Fibroblast of gingiva (primary cell): Measurements from ENCODE around the gene PDPR.
"Not testable (repeated sequence)": the region's sequence is repeated elsewhere in the genome, so short reads cannot be mapped to it uniquely, and the experiment has no call there.

Experiments
- DNase-seq: peaks from one replicate; pipeline ENCODE4 v3.0.0-alpha.2; 2011; ENCODE audit warnings: low read depth

PDPR gene

DNA sequence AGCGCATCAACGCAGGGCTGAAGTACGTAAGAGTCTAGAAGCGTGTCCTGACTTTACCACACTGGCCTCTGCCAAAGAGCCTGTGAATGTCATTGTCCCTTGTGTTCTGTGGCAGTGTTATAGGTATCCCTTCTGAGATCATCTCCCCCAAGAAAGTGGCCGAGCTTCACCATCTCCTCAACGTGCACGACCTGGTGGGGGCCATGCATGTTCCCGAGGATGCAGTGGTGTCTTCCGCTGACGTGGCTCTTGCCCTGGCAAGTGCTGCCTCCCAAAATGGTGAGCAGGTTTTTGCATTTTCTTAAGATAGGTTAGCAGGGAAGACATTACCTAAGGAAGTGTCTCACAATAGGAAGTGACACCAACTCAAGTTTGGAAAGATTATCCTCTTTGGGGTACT, 14.7 kb downstream of the PDPR start:
- DNase-seq, result not testable (repeated sequence)

DNA sequence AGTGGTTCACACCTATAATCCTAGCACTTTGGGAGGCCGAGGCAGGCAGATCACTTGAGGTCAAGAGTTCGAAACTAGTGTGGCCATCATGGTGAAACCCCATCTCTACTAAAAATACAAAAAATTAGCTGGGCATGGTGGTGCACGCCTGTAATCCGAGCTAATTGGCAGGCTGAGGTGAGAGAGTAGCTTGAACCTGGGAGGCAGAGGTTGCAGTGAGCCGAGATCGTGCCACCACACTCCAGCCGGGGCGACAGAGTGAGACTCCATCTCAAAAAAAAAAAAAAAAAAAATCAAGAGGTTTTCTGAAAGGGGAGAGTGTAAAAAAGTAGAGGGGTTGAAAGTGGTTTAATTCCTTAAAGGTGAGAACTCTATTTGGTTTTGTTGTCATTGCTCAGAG, 21.7 kb downstream of the PDPR start:
- not testable (repeated sequence) for DNase-seq

DNA sequence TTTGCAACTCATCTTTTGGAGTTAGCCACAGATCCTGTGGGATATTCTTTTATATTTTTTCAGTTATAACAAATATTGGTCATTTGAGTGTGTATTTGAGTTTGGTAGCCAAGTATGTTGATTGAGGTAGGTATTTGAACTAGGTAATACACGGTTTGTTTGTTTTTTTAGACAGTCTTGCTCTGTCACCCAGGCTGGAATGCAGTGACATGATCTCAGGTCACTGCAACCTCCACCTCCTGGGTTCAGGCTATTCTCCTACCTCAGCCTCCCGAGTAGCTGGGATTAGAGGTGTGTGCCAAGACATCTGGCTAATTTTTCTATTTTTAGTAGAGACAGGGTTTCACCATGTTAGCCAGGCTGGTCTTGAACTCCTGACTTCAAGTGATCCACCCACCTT, 22.5 kb downstream of the PDPR start:
- not testable (repeated sequence) for DNase-seq

DNA sequence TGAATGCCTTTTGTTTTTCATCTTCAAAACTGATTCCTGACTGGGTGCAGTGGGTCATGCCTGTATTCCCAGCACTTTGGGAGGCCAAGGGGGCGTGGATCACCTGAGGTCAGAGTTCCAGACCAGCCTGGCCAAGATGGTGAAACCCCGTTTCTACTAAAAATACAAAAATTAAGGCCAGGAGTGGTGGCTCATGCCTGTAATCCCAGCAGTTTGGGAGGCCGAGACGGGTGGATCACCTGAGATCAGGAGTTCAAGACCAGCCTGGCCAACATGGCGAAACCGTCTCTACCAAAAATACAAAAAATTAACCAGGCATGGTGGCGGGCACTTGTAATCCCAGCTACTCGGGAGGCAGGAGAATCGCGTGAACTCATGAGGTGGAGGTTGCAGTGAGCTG, 28.6 kb downstream of the PDPR start:
- DNase-seq, result not testable (repeated sequence)

DNA sequence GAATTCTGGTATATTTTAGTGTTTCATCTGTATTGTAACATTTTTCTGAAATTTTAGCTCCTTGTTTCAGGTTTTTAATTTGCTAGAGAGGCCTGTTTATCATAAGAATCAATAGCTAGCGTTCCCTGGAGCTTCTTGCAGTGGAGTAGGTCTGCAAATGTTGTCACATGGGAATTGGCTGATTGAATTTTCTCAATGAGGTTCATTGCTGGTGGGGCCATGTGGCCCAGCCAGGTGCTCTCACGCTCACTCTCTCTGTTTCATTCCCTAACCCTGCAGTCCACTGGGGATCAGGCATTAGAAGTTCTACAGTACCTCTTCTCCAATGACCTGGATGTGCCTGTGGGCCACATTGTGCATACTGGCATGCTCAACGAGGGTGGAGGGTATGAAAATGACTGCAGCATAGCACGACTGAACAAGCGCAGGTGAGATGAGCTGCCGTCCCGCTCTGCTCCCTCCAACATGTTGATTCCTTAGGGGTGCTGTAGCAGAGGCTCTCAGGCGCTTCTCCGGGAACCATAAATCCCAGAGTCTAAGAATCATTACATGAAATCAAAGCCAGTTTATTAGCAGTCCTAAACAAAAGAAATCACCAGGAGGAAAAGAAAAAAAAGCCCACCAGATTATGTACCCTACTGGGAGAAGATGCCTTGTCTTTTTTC, 29.2 kb downstream of the PDPR start:
- DNase-seq, result not testable (repeated sequence)

DNA sequence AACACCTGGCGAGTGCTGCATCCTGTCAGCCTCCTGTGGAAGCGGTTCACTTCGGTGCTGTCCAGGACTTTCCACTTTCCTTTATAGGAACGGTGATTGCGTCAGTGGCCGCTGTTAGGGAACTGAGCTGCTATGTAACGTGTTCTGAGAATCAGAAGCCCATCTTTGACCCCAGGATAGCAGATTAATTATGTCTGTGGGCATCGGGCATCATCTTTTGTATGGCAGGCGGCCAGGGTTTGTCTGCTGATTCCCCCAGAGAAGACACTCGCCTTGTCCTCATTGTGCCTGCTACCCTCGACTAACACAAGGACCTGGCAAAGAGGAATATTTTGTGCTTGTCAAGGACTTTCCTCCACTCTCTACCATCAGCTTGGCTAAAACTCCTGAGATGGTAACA, 33.7 kb downstream of the PDPR start:
- DNase-seq, result not testable (repeated sequence)

DNA sequence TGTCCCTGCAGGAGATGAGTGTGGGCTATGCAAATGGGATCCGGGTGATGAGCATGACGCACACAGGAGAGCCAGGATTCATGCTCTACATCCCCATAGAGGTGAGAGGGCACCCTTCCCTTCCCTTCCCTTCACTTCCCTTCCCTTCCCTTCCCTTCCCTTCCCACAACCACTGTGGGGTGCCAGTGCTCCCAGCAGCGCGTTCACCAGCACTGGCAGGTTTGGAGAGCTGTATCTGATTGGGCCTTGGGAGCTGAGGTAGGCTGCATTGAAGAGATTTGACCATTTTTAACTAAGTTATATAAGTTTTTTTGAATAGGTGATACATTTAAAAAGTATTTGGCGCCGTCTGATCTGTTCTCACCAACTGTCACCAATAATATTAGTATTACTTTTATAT, 34.3 kb downstream of the PDPR start:
- not testable (repeated sequence) for DNase-seq

DNA sequence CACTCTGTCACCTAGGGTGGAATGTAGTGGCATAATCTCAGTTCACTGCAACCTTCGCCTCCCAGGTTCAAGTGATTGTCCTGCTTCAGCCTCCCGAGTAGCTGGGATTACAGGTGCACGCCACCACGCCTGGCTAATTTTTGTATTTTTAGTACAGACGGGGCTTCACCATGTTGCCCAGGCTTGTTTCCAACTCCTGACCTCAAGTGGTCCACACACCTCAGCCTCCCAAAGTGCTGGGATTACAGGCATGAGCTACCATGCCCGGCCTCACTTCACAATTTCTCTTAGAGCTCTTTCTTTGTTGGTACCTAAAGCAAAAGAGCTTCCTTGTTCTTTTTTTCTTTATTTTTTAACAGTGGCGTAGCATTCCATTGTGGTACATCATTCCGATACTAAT, 35.2 kb downstream of the PDPR start:
- not testable (repeated sequence) for DNase-seq

DNA sequence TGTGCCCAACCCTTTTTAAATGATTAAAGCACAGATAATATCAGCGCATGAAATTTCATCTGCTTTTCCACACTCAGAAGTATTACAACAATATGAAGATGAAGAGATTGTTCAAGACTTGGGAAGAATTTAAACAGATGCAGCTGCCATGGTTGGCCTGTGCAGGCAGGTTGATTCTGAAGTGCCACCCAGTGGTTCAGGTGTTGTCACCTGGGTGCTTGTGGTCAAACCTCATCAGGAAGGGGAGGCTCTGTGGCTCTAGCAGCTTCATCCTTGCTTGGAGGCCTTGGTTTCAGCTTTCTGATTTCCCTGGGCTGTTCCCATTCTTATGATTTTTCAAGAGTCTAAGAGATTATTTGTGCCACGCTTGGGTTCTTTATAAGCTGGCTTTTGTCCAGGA, 37.3 kb downstream of the PDPR start:
- DNase-seq, result no peak

DNA sequence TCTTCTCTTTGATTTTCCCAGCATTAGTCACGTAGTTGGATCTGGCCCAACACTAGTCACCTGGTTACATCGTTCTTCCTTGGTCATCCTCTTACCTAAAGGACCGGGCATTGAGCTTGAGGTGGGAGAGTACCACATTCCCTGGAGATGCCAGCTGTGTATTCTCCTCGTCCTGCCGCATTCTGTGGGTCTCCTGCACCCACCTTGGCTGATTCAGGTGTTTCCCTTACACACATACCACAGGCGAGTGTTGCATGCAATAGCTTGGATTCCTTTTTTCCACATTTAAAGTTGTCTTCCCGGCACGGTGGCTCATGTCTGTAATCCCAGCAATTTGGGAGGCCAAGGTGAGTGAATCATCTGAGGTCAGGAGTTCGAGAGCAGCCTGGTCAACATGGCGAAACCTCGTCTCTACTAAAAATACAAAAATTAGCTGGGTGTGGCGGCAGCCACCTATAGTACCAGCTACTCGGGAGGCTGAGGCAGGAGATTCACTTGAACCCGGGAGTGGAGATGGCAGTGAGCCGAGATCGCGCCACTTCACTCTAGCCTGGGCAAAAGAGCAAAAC, 37.9 kb downstream of the PDPR start:
- DNase-seq, result no peak

DNA sequence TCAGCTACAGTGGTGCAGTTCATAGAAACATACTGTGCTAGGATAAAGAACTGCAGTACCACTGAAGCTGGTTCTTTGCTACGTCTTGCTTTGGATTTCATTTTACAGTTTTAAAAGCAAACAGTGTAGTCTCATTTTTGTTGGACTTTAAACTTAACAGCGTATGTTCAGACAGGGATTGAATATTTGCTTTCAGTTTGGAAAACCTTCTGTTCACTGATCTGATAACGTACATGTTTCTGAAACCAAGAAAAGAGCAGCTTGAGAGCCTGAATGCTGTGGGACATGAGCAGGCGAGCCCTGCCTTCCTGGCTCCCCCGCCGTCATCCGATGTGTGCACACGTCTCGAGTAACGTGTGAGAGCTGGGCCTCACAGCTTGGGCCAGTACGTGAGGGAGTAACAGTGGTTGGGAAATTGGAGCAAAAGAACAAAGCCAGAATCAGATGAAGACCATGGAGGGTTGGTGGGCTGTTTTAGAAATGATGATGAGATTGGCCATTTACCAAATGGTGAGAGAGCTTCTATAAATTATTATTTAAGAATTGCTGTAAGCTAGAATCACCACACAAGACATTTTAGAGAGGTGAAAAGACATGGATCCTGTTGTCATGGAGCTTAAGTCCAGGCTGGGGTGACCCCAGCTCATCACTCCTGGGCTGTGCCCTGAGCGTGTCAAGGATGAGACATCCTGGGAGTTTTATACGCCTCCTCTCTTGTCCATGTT, 38.6 kb downstream of the PDPR start:
- DNase-seq, result no peak

DNA sequence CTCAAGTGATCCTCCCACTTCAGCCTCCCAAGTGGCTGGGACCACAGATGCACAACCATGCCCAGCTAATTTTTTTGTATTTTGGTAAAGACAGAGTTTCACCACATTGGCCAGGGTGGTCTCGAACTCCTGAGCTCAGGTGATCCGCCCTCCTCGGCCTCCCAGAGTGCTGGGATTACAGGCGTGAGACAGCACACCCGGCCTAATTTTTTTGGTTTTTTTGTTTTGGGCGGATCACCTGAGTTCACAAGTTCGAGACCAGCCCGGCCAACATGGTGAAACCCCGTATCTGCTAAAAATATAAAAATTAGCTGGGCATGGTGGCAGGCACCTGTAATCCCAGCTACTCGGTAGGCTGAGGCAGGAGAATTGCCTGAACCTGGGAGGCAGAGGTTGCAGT, 40.6 kb downstream of the PDPR start:
- not testable (repeated sequence) for DNase-seq

DNA sequence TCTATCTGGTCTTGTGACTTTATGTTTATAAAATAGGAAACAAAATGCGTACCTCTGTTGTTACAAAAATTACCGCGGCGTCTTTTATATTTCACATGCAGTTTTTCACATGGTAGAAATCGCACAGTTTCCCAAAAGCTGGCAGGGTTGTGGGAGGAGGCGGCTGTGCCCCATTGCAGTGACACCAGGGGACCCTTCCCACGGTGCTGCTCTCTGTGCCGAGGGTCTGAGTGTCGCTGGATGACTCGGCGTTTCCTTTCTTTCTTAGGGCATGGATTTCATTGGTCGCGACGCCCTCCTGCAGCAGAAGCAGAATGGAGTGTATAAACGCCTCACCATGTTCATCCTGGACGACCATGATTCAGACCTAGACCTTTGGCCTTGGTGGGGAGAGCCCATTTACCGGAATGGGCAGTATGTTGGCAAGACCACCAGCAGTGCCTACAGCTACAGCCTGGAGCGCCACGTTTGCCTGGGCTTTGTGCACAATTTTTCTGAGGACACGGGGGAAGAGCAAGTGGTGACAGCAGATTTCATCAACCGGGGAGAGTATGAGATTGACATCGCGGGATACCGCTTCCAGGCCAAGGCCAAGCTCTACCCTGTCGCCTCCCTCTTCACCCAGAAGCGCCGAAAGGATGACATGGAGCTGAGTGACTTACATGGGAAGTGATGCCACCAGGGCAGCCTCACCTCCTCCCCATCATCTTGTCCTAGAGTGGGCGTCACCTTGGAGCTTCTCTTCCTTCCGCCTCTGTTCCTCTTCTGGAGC, 42.3 kb downstream of the PDPR start:
- no peak for DNase-seq

DNA sequence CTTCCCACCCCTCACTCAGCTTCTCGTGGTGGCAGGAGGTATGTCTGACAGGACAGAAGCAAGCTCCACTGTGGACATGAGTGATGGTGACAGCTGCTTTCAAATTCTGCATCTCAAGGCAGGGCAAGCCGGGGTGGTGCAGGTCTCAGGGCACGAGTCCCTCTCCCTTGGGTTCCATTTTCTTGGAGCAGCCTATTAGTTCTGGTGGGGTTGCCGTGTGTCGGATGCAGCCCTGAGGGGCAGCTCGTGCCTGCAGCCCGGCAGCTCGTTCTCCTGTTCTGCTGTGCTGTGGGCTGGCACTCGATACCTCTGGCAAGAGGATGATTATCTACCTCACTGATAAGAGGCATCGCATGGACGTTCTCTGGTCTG, 43.0 kb downstream of the PDPR start:
- DNase-seq, result no peak

DNA sequence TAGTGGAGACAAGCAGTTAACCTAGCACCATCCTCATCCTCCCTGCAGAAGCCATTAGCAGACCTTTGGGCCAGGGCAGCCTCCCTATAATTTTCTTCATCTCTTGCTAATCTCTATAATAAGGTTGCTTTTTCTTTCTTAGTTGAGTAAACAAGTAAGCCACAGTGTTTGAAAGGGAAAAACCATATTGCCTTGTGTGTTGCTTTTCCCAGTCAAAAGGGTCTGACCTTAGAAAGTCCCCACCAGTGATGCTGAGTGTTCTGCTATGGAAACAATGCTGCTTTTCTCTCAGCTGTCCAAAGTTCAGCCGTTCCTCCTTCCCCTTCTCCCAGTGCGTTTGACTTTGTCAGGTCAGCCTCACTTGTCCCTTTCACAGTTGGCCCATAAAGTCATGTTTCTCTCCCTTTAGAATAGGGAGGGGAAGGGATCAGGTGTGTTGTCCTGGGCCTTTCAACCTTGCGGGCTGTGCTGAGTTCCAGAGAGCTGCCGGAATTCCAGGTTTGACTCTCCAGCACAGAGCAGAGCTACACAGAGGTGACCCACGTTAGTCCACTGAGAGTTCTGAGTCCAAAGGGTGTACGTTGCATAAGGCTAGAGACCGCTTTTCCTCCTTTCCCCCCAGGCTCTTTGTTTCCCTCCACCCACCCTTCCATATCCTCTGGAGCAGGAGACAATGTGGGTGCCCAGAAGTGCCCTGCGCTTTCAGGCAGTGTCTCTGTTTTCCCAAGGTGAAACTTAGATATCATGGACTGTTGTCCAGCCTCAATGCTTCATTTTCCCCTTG, 43.5 kb downstream of the PDPR start:
- no peak for DNase-seq

DNA sequence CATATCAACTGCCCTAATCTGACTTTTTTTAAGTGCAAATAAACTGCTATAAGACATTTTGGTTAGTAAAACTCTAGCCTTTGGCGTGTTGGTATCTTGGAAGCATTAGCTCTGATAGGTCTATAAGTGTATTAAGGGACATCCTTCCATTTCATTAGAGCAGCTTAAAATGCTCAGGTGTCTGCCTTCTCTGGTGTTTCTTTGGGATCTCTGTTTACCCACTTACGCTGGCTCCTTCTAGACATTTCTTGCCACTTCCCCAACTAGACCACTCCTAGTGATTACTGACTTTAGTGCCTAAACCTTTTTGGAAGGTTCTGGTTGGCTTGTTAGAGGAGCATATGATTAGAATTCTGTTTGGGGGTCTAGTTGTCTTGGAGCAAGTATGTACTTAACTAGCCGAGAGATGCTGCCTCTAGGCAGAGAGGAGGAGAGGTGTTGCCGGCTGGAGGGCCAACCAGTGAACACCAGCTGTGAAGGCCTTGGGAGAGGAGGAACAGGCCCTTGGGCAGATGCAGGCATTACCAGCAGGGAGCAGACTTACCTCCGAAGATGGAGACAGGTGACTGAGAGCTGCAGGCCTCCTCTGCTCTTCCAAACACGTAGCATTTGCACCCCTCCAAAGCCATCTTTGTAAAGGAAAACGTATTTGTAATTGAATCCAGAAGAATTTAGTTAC, 44.3 kb downstream of the PDPR start:
- no peak for DNase-seq

DNA sequence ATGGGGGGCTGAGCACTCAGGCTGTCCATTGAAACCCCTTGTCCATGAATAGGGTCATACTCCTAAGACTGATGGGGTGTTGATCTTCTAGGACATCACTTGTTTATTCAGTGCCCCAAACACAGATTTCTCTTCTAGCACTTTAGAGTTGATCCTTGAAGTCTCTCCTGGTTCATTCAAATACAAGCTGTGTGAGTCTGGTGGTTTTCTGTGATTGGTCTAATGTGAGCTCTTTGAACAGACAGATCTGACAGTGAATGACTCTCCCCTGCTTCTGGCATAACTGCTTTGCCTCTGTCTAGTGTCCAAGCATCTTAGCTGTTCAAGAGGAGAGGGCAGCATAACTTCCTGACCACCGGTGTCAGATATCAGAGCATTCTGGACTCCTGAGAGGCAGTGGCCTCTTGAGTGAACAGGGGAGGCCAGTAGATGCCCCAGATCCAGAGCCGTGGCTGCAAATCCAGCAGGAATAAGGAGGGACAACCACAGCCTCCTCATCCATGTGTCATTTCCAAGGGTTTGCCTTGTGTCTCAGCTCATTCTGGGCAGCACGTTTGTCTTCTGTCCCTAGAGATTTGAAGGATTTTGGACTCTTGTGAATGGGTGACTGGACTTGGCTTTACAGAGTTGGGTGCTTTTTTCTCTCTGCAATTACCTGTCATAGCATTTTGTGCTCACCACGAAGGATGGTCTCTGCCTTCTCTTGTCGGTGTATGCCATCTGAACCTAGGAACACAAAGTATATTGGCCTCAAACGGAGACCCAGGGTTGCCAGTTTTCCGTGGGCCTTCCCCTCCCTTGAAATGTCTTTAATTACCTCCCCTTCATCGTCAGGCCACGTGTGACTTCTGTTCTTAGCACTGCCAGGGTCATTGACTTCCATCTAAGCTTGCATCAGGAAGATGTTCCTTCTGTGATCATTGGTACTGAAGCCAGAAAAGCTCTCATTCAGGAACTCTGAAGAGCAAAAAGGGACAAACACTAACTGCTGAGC, 45.5 kb downstream of the PDPR start:
- DNase-seq, result no peak

DNA sequence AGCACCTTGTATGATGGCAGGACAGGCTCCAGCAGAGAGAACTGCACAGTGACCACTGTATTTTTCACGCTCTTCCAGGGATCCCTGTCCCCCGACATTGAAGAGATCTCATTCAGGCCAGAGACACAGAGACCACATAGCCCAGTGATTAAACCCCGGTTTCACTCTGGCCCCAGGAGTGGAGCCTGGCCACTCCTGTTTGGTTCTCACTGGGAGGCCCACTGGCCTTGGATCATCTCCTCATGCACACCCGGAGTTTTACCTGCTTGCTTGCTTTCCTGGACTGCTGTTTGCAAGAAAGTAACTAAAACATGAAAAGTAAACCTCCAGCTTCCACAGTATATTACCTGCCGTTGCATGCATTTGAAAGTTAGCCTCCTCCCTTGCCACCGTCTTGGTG, 46.3 kb downstream of the PDPR start:
- DNase-seq, result no peak

DNA sequence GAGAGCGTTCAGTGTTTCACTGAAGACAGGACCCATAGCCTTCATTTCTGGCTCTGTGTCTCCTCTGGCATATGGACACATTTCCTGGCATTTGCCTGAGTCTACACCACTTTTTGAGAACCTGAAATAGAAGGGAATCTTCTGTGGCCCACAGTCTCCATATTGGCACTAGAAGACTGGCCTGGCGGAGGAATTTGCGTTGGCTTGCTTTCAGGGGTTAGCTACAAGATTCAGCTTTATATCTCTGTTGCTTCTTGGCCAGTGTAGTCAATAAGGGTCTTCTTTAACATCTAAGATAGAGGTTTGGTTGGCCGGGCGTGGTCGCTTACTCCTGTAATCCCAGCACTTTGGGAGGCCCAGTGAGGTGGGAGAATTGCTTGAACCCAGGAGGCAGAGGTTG, 46.7 kb downstream of the PDPR start:
- no peak for DNase-seq

DNA sequence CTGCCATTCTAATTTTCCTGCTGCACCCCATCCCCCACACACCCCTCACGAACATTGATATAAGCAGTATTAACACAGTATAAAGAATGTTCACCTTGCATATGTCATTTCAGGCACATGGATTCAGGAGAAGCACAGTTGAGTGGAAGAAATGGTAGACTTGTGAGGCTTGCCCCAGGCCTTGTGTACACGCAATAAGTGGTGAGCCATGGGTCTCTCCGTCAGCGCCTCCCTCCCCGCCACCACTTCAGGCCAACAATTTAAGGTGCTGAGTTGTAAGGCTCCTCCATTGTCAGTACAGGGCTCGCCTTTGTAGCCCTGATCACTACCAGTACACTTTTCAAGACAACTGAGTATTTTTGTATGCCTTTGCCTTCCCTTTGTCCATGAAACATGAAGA, 47.2 kb downstream of the PDPR start:
- DNase-seq, result no peak
